ENCODE data around the gene ACTRT3.

ACTRT3 gene

DNA sequence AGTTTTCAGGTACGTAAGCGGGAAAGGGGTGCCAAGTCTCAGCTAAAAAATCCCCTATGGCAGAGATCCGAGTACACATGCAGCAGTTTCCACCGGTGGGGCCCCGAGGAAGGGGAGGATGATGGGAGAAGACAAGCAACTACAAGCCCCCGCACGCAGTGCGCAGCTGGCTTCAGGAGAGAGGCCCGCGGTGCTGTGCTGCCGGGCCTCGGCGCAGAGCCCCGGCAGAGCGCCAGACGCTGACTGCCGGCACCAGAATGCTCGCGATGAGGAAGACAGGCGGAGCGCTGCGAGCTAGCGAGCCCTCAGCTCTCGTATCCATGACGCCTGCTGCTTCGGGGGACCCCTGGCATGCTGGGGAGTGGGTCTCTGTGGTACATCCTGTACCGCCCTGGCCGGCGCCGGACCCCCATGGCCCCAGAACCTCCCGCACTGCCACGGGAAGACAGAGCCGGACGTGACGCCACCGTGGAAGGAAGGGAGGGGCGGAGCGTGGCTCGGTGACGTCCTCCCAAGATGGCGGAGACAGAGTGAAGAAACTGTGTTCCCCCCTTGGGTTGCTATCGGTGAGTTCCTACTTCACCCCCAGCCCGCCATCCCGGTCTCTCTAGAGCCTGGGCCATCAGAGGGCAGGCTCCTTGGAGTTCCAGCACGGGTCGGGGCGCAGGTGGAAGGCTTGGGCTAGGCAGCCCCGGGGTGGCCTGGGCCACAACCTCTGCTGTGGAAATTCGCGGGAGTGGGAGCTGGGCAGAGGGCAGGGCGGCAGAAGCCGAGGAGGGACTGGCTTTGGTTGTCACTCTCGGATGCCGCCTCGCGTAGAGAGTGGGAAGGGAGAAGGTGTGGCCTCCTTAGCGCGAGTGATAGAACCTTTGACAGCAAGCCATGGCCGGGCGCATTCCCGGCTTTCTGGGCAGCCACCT, 3.8 kb upstream of the ACTRT3 start, which contains the start of gene MYNN:
Gene MYNN (plus strand): TSS at position 500 of the 920 bp plus-strand sequence. CDS start 900 bp downstream, outside the sequence.
- TF ChIP-seq, protein P1, sequence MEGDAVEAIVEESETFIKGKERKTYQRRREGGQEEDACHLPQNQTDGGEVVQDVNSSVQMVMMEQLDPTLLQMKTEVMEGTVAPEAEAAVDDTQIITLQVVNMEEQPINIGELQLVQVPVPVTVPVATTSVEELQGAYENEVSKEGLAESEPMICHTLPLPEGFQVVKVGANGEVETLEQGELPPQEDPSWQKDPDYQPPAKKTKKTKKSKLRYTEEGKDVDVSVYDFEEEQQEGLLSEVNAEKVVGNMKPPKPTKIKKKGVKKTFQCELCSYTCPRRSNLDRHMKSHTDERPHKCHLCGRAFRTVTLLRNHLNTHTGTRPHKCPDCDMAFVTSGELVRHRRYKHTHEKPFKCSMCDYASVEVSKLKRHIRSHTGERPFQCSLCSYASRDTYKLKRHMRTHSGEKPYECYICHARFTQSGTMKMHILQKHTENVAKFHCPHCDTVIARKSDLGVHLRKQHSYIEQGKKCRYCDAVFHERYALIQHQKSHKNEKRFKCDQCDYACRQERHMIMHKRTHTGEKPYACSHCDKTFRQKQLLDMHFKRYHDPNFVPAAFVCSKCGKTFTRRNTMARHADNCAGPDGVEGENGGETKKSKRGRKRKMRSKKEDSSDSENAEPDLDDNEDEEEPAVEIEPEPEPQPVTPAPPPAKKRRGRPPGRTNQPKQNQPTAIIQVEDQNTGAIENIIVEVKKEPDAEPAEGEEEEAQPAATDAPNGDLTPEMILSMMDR (IDR thresholded peaks at IDR 0.05): no peak
- Histone ChIP-seq H3K27ac (peak within 1 kb of the TSS; percentile 86 to 97), H3K4me3 (peak within 1 kb of the TSS; percentile 96)
- peak; percentile 96 for DNase-seq (ENCODE audit: low spot score)

DNA sequence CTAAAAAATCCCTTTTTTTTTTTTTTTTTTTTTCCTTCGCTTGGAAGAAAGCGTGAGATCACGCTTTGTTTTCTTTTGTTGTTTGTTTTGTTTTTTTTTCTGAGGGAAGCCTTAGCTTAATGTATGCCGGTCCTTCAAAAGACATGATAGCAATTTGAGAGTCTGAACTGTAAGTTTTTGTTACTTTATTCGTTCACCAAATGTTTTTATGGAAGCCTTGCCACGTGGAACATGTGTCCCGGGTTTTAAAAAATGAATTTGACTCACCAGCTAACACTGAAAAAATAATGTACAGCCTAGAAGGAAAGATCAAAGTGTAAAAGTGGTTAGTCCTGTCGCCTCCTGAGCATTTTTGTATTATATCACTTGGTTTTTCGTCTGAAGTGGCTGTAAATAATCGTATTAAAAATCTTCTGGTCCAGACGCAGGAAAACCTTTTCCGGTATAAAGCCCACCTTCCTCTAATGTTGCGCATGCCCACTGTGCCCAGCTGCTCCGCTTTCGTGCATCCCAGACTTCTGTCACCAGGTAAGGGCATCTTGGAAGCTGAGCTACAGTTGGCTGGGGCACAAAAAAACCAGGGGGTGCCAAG, 3.0 kb upstream of the ACTRT3 start:
- TF ChIP-seq, protein P1 (IDR thresholded peaks at IDR 0.05): no peak
- DNase-seq (ENCODE audit: low spot score): no peak
- Histone ChIP-seq H3K4me3 (peak overlapping the region; percentile 96), H3K27ac (peak overlapping the region; percentile 86 to 97)

DNA sequence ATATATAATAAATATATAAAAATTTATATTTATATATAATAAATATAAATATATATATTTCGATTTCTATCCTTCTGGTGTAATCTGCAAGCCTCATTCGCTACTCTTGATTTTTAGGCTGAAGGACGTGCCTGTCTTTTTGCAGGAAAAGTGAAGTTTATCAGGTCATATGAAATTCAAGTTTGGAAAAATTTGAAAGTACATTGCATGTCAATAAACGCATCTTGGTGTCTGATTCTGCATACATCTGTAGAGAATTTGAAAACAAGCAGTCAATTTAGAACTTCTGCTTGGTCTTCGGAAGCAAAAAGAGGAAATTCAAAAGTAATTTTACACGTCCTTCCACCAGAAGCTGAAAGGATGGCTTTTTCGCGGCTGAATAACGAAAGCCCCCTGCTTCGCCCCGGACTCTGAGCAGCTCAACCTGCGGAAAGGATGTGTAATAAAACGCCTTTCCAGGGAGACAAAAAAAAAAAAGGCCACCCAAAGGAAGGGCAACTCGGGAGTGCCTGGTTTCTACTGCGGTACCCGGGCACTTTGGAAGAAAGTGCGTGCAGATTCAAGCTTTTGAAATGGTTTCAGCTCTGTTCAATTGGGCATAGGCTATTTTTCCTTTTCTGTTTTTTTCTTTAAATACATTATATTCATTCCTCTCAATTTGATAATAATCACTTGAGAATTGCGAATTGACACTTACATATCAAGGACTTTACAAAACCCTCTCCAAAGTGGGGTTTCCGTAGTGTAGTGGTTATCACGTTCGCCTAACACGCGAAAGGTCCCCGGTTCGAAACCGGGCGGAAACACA, 2.3 kb upstream of the ACTRT3 start:
- TF ChIP-seq, protein P1 (IDR thresholded peaks at IDR 0.05): no peak
- DNase-seq (ENCODE audit: low spot score): no peak
- Histone ChIP-seq H3K4me3 (peak overlapping the region; percentile 96), H3K27ac (peak overlapping the region; percentile 86 to 97)

DNA sequence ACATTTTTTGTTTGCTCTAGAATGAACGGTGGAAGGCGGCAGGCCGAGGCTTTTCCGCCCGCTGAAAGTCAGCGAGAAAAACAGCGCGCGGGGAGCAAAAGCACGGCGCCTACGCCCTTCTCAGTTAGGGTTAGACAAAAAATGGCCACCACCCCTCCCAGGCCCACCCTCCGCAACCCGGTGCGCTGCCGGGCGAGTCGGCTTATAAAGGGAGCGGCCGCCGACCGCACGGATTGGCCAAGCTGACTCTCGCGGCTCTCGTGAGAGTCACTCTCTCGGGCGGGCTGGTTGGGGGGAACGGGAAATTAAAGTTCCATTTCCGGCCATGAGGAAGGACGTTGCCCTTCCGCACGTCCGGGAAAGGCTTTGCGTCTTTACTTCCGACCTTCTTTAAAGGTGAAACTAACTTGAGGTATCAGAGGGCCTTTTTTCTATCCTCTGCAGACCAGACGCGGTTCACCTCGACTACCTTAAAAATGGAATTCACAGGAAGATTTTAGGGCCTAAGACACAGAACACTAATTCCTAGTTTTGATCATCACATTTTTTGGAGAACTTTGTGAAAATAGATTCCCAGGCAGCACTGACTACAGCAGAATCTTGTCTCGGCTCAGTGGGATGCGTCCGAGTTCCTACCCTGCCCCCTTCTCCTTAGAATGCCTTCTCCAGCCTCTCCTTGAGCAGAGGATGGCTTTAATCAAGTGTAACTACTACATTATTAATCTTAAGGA, 4.3 kb downstream of the ACTRT3 start, which contains the start of gene TERC:
Gene TERC (minus strand): TSS at position 179 of the 731 bp plus-strand sequence.
- DNase-seq (ENCODE audit: low spot score): peak; percentile 97
- Histone ChIP-seq H3K27ac (peak within 1 kb of the TSS; percentile 96 to 97), H3K4me3 (peak within 1 kb of the TSS; percentile 81)
- TF ChIP-seq, protein P1 (IDR thresholded peaks at IDR 0.05): no peak

DNA sequence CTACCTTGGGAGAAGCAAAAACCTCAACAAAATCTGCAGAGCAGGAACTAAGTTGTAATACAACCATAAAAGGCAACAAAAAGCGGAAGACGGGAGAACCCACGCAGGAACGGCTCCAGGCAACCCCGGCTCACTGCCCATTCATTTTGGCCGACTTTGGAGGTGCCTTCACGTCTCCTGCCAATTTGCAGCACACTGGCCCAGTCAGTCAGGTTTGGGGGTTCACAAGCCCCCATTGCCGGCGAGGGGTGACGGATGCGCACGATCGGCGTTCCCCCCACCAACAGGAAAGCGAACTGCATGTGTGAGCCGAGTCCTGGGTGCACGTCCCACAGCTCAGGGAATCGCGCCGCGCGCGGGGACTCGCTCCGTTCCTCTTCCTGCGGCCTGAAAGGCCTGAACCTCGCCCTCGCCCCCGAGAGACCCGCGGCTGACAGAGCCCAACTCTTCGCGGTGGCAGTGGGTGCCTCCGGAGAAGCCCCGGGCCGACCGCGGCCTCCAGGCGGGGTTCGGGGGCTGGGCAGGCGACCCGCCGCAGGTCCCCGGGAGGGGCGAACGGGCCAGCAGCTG, 5.0 kb downstream of the ACTRT3 start:
- peak; percentile 88 for DNase-seq (ENCODE audit: low spot score)
- TF ChIP-seq, protein P1 (IDR thresholded peaks at IDR 0.05): no peak

DNA sequence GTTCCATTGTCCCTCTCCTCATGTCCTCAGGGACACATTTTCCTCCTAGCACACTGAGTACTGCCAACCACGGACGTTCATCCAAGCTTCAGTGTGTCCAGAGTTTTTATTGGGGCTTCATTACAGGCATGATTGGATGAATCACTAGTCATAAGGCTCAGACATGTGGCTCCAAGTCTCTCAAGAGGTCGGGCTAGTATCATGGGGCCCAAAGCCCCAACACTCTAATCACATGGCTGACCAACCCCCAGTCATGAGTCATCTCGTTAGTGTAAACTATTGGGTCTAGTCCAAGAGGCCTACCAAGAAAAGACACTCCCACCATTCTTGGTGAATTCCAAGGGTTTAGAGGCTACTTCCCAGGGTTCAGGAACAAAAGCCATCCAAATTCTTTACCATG, 8.9 kb downstream of the ACTRT3 start:
- Histone ChIP-seq H3K4me3 (no peak overlapping the region), H3K27ac (no peak overlapping the region)
- DNase-seq (ENCODE audit: low spot score): no peak
- TF ChIP-seq, protein P1 (IDR thresholded peaks at IDR 0.05): no peak

More for the DNA sequence above, 5.0 kb downstream of the ACTRT3 start:
- Histone ChIP-seq H3K4me3 (peak overlapping the region; percentile 81), H3K27ac (peak overlapping the region; percentile 96 to 97)
